Activated naive CD4-positive, alpha-beta T cell treated with anti-CD3 and anti-CD28 coated beads, Interleukin-2, amount 10 ng/mL, durations not matched to agents 7 days and 5 days (primary cell): ENCODE results near the gene PGM2L1.
"Not testable (repeated sequence)": the region's sequence is repeated elsewhere in the genome, so short reads cannot be mapped to it uniquely, and the experiment has no call there.

ENCODE experiments used
- CTCF ChIA-PET: fragments of 350-600 bp; sonication (Branson Sonifier 250); formaldehyde crosslinking; loops from one replicate; lab custom pipeline; 2021; ENCODE audit warnings: antibody characterized with exemption; lab: Charles Lee
- DNase-seq: peaks from one replicate; pipeline ENCODE4 v3.0.0-alpha.2; 2020
- H3K27ac Mint-ChIP-seq: one replicate; pipeline ENCODE4 v1.8.0; 2021; ENCODE audit warnings: mild to moderate bottlenecking, moderate library complexity, mixed read lengths
- H3K27me3 Mint-ChIP-seq: one replicate; pipeline ENCODE4 v1.8.0; 2021; ENCODE audit warnings: mild to moderate bottlenecking, mixed read lengths
- H3K36me3 Mint-ChIP-seq: one replicate; pipeline ENCODE4 v1.8.0; 2021; ENCODE audit warnings: mixed read lengths
- H3K4me1 Mint-ChIP-seq: one replicate; pipeline ENCODE4 v1.8.0; 2021; ENCODE audit warnings: mixed read lengths
- H3K4me3 Mint-ChIP-seq: one replicate; pipeline ENCODE4 v1.8.0; 2021; ENCODE audit warnings: mild to moderate bottlenecking, moderate library complexity, mixed read lengths
- H3K9me3 Mint-ChIP-seq: one replicate; pipeline ENCODE4 v1.8.0; 2021; ENCODE audit warnings: mixed read lengths

PGM2L1 gene

DNA sequence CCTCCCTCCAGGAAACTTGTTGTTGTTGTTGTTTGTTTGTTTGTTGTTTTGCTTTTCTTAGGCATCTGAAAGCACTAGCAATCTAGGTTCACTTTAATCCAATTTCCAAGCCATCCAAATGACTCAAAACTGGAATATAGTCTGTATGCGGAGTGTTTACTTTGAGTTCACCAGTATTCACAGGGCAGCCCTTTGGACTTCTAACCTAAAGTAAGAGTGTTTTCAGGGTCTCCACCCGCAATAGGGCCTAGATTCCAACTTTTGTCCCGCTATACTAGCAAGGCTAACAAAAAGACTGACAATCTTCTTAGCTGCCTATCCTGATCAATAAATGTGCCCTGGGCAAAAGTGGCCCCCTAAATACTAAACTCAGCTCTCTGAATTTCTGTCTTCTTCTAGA, 13.6 kb downstream of the PGM2L1 start:
- Mint-ChIP-seq H3K36me3 (peaks cover 4% of the 10 kb centered on the region), H3K4me3 (no peak overlapping the region), H3K9me3 (no peaks in the 10 kb centered on the region), H3K4me1 (peaks cover 5% of the 10 kb centered on the region), H3K27me3 (no peaks in the 10 kb centered on the region), H3K27ac (no peak overlapping the region)
- CTCF ChIA-PET = interaction anchor here (1.1 kb wide), 1 partner anchor 67 kb away, joined by 3 read pairs; no protein-coding TSS in a partner anchor
- no peak for DNase-seq

GRCh38 chr11:74380746-74381439, 17.3 kb downstream of the PGM2L1 start:
- DNase-seq = no peak
- H3K9me3 Mint-ChIP-seq = no peaks in the 10 kb centered on the region
- CTCF ChIA-PET = no interaction called here
- H3K27me3 Mint-ChIP-seq = no peaks in the 10 kb centered on the region
- H3K4me3 Mint-ChIP-seq = no peak overlapping the region
- H3K36me3 Mint-ChIP-seq = peaks cover 4% of the 10 kb centered on the region
- H3K27ac Mint-ChIP-seq = no peak overlapping the region
- no peaks in the 10 kb centered on the region for H3K4me1 Mint-ChIP-seq

GRCh38 chr11:74377689-74378088, 20.5 kb downstream of the PGM2L1 start:
- H3K4me1 Mint-ChIP-seq = no peaks in the 10 kb centered on the region
- peaks cover 9% of the 10 kb centered on the region for H3K36me3 Mint-ChIP-seq
- no peaks in the 10 kb centered on the region for H3K27me3 Mint-ChIP-seq
- no peak overlapping the region for H3K27ac Mint-ChIP-seq
- DNase-seq = no peak
- no peaks in the 10 kb centered on the region for H3K9me3 Mint-ChIP-seq
- no peak overlapping the region for H3K4me3 Mint-ChIP-seq
- CTCF ChIA-PET = no interaction called here

DNA sequence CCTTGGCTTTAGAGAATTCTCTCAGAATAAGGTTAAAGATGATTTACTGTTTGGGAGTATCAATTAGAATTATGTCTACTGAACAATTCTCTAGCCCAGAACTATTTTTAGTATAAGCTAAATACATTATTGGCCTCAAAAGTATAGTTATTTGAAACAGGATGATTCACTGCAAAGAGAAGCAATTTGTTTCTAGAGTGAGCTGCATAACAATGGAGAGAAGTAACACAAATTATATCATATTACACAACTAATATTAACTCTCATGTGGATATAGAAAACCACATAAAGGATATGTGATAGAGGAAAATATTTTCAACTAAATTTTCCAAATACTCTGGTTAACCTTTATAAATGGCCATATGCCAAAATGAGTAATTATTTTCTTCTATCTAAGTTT, 24.9 kb downstream of the PGM2L1 start:
- Mint-ChIP-seq H3K27ac (no peak overlapping the region), H3K36me3 (peaks cover 8% of the 10 kb centered on the region), H3K27me3 (no peaks in the 10 kb centered on the region), H3K4me3 (no peak overlapping the region), H3K4me1 (no peaks in the 10 kb centered on the region), H3K9me3 (no peaks in the 10 kb centered on the region)
- CTCF ChIA-PET = no interaction called here
- DNase-seq = no peak

GRCh38 chr11:74371269-74372052, 26.8 kb downstream of the PGM2L1 start:
- Mint-ChIP-seq H3K27me3 (no peaks in the 10 kb centered on the region), H3K36me3 (peaks cover 8% of the 10 kb centered on the region), H3K4me3 (no peak overlapping the region), H3K9me3 (no peaks in the 10 kb centered on the region), H3K27ac (no peak overlapping the region), H3K4me1 (no peaks in the 10 kb centered on the region)
- DNase-seq = no peak
- CTCF ChIA-PET = no interaction called here

- Mint-ChIP-seq H3K4me3 (no peak overlapping the region), H3K27me3 (no peaks in the 10 kb centered on the region), H3K9me3 (no peaks in the 10 kb centered on the region), H3K4me1 (no peaks in the 10 kb centered on the region), H3K36me3 (peaks cover 9% of the 10 kb centered on the region), H3K27ac (no peak overlapping the region)
- CTCF ChIA-PET = interaction anchor here (1.4 kb wide), 1 partner anchor 75 kb away, joined by 3 read pairs; no protein-coding TSS in a partner anchor
- no peak for DNase-seq
Observed at GRCh38 chr11:74370123-74370522, 28.1 kb downstream of the PGM2L1 start.

GRCh38 chr11:74367881-74368280, 30.4 kb downstream of the PGM2L1 start:
- Mint-ChIP-seq H3K36me3 (peaks cover 13% of the 10 kb centered on the region), H3K9me3 (no peaks in the 10 kb centered on the region), H3K4me3 (no peak overlapping the region), H3K27ac (no peak overlapping the region), H3K27me3 (no peaks in the 10 kb centered on the region), H3K4me1 (no peaks in the 10 kb centered on the region)
- CTCF ChIA-PET = no interaction called here
- no peak for DNase-seq

DNA sequence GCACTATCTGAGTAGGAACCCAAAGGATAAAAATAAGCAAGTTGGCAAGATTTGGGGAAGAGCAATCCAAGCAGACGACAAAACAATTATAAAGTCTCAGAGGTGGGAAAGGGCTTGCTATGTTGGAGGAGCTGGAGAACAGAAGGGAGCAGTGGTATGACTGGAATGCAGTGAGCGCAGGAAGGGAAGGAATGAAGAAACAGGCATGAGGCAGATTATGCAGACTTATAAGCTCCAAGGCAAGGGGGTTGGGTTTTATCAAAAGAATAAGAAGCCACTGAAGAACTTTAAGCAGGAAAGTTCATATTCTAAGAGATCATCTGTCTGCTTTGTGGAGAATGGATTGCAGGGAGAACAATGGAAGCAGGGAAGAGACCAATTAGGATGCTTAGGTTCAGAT, 31.7 kb downstream of the PGM2L1 start:
- CTCF ChIA-PET = no interaction called here

DNA sequence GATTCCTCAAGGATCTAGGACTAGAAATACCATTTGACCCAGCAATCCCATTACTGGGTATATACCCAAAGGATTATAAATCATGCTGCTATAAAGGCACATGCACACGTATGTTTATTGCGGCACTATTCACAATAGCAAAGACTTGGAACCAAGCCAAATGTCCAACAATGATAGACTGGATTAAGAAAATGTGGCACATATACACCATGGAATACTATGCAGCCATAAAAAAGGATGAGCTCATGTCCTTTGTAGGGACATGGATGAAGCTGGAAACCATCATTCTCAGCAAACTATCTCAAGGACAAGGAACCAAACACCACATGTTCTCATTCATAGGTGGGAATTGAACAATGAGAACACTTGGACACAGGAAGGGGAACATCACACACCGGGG, 32.4 kb downstream of the PGM2L1 start:
- DNase-seq, H3K9me3 Mint-ChIP-seq, H3K27ac Mint-ChIP-seq, H3K27me3 Mint-ChIP-seq, H3K4me1 Mint-ChIP-seq, H3K4me3 Mint-ChIP-seq, CTCF ChIA-PET: not testable (repeated sequence)
- peaks cover 30% of the 10 kb centered on the region for H3K36me3 Mint-ChIP-seq

More for the DNA sequence above, 31.7 kb downstream of the PGM2L1 start:
- H3K27me3 Mint-ChIP-seq = no peaks in the 10 kb centered on the region
- H3K36me3 Mint-ChIP-seq = peaks cover 25% of the 10 kb centered on the region
- H3K9me3 Mint-ChIP-seq = no peaks in the 10 kb centered on the region
- no peak overlapping the region for H3K4me3 Mint-ChIP-seq
- no peak overlapping the region for H3K27ac Mint-ChIP-seq
- no peak for DNase-seq
- no peaks in the 10 kb centered on the region for H3K4me1 Mint-ChIP-seq

GRCh38 chr11:74357449-74357848, 40.8 kb downstream of the PGM2L1 start:
- no peak overlapping the region for H3K27ac Mint-ChIP-seq
- no peaks in the 10 kb centered on the region for H3K4me1 Mint-ChIP-seq
- H3K4me3 Mint-ChIP-seq = no peak overlapping the region
- peaks cover 36% of the 10 kb centered on the region for H3K36me3 Mint-ChIP-seq
- CTCF ChIA-PET = no interaction called here
- no peak for DNase-seq
- no peaks in the 10 kb centered on the region for H3K9me3 Mint-ChIP-seq
- H3K27me3 Mint-ChIP-seq = no peaks in the 10 kb centered on the region

GRCh38 chr11:74355626-74356025, 42.6 kb downstream of the PGM2L1 start:
- no peak for DNase-seq
- CTCF ChIA-PET = no interaction called here
- Mint-ChIP-seq H3K36me3 (peaks cover 22% of the 10 kb centered on the region), H3K27me3 (no peaks in the 10 kb centered on the region), H3K4me1 (no peaks in the 10 kb centered on the region), H3K9me3 (no peaks in the 10 kb centered on the region), H3K4me3 (no peak overlapping the region), H3K27ac (no peak overlapping the region)

DNA sequence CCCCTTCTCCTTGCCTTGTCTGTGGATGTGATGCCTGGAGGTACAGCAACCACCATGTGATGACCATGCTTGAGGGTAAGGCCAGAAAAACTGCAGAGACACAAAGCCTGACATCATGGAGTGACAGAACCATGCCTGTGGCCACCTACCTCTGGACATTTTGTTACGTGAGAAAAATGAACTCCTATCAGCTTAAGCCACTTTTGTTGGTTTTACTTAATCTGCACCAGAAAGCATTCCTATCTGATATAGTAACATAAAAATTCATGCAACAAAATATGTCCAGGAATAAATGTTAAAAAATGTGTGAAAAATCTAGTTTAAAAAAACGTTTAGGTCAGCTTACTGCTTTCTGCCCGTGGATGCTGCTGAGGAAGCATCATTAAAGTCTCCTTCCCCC, 44.2 kb downstream of the PGM2L1 start:
- H3K27me3 Mint-ChIP-seq = no peaks in the 10 kb centered on the region
- H3K36me3 Mint-ChIP-seq = peaks cover 12% of the 10 kb centered on the region
- H3K9me3 Mint-ChIP-seq = no peaks in the 10 kb centered on the region
- no peak overlapping the region for H3K27ac Mint-ChIP-seq
- H3K4me3 Mint-ChIP-seq = no peak overlapping the region
- no peaks in the 10 kb centered on the region for H3K4me1 Mint-ChIP-seq
- CTCF ChIA-PET = interaction anchor here (1.4 kb wide), 1 partner anchor 98 kb away, joined by 3 read pairs; no protein-coding TSS in a partner anchor
- no peak for DNase-seq

DNA sequence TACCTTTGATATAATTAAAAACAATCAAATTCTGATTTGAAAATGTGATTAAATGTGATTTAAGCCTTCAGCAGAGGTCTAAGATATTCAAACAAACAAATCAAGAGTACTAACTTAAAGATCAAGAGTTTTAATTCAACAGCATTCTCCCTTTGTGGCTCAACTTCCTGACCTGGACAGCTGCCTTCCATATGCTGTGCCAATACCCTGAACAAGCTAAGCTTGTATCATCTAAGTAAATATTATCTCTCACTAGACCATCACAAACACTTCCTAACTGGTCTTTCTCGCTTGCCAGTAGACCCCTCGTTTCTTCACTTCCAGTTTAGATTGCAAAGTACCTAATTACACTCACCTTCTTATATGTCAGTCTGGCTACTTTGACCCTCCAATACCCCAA, 50.9 kb downstream of the PGM2L1 start:
- no peaks in the 10 kb centered on the region for H3K4me1 Mint-ChIP-seq
- H3K36me3 Mint-ChIP-seq = peaks cover 16% of the 10 kb centered on the region
- H3K27me3 Mint-ChIP-seq = no peaks in the 10 kb centered on the region
- CTCF ChIA-PET = no interaction called here
- H3K27ac Mint-ChIP-seq = no peak overlapping the region
- H3K4me3 Mint-ChIP-seq = no peak overlapping the region
- H3K9me3 Mint-ChIP-seq = no peaks in the 10 kb centered on the region
- no peak for DNase-seq

- no peak for DNase-seq
- Mint-ChIP-seq H3K27ac (no peak overlapping the region), H3K4me3 (no peak overlapping the region), H3K9me3 (no peaks in the 10 kb centered on the region), H3K36me3 (peaks cover 23% of the 10 kb centered on the region), H3K4me1 (no peaks in the 10 kb centered on the region), H3K27me3 (no peaks in the 10 kb centered on the region)
- CTCF ChIA-PET = no interaction called here
Observed at GRCh38 chr11:74345420-74345819, 52.8 kb downstream of the PGM2L1 start.

DNA sequence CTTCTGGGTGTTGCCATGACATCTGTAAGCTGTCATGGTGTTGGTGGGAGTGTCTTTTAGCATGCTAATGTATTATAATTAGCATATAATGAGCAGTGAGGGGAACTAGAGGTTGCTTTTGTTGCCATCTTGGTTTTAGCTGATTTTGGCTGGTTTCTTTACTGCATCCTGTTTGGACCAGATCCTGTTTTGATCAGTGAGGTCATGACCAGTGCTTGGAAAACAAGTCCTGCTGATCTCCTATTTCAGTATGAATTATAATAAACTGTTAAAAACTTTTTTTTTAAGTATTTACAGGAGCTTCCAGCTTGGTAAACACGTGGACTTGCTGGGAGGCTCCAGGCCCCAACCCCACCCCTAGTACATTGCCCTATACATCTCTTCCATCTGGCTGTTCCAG, 56.3 kb downstream of the PGM2L1 start:
- no peaks in the 10 kb centered on the region for H3K27me3 Mint-ChIP-seq
- H3K27ac Mint-ChIP-seq = no peak overlapping the region
- peaks cover 32% of the 10 kb centered on the region for H3K36me3 Mint-ChIP-seq
- DNase-seq = no peak
- H3K4me1 Mint-ChIP-seq = no peaks in the 10 kb centered on the region
- H3K9me3 Mint-ChIP-seq = no peaks in the 10 kb centered on the region
- CTCF ChIA-PET = no interaction called here
- no peak overlapping the region for H3K4me3 Mint-ChIP-seq
